GM23338 (cell line): ENCODE data around the gene OR5A1. TPM values are rescaled to one million over a fixed set of nuclear protein-coding genes. Genes with fewer than 3 reads are reported as not detected.

Source experiments
- ATAC-seq: fragments of 200-7000 bp; cut with Tn5 transposase; 3 replicates; pipeline ENCODE4 v1.9.1; 2020
- DNase-seq: peaks from one replicate; pipeline ENCODE4 v3.0.0-alpha.2; 2015; ENCODE audit warnings: low spot score
- H2AFZ ChIP-seq: fragments of 200-600 bp; sonication (generic); 2 replicates; pipeline ENCODE4 v1.8.0; 2016; ENCODE audit warnings: antibody characterized with exemption, mild to moderate bottlenecking, moderate library complexity
- H3F3A ChIP-seq: fragments of 200-600 bp; sonication (generic); replicated peaks from 2 replicates; pipeline ENCODE4 v1.8.0; 2017; ENCODE audit warnings: antibody characterized with exemption, mixed run types, low read depth
- H3K27ac ChIP-seq: fragments of 200-600 bp; sonication (generic); 2 replicates; pipeline ENCODE4 v1.6.1; 2016; ENCODE audit warnings: low read depth
- H3K27me3 ChIP-seq: fragments of 200-600 bp; sonication (generic); 2 replicates; pipeline ENCODE4 v1.8.0; 2016; ENCODE audit warnings: mild to moderate bottlenecking, mixed run types, moderate library complexity; ENCODE audit not compliant: insufficient read depth
- H3K36me3 ChIP-seq: fragments of 200-600 bp; sonication (generic); 2 replicates; pipeline ENCODE4 v1.8.0; 2016; ENCODE audit warnings: mild to moderate bottlenecking; ENCODE audit not compliant: insufficient read depth
- H3K4me1 ChIP-seq: fragments of 200-600 bp; sonication (generic); 2 replicates; pipeline ENCODE4 v1.8.0; 2016; ENCODE audit warnings: mild to moderate bottlenecking, moderate library complexity; ENCODE audit not compliant: insufficient read depth
- H3K4me2 ChIP-seq: fragments of 200-600 bp; sonication (generic); 2 replicates; pipeline ENCODE4 v1.7.1; 2017; ENCODE audit warnings: mixed run types
- H3K4me3 ChIP-seq: fragments of 200-600 bp; sonication (generic); 2 replicates; pipeline ENCODE4 v1.6.1; 2016; ENCODE audit warnings: mixed run types
- H3K79me2 ChIP-seq: fragments of 200-600 bp; sonication (generic); replicated peaks from 2 replicates; pipeline ENCODE4 v1.8.0; 2017; ENCODE audit warnings: mild to moderate bottlenecking; ENCODE audit not compliant: insufficient read depth
- H3K9me2 ChIP-seq: fragments of 200-600 bp; sonication (generic); 2 replicates; pipeline ENCODE4 v1.8.0; 2017; ENCODE audit not compliant: insufficient read depth
- H4K20me1 ChIP-seq: fragments of 200-600 bp; sonication (generic); replicated peaks from 2 replicates; pipeline ENCODE4 v1.8.0; 2017; ENCODE audit warnings: mild to moderate bottlenecking; ENCODE audit not compliant: insufficient read depth
- H3K27ac Mint-ChIP-seq: 2 replicates; pipeline ENCODE4 v1.8.0; 2020; ENCODE audit warnings: inconsistent platforms, mild to moderate bottlenecking, moderate library complexity, mixed read lengths
- H3K27me3 Mint-ChIP-seq: 3 replicates; pipeline ENCODE4 v1.8.0; 2022; ENCODE audit warnings: low read depth, mild to moderate bottlenecking, moderate library complexity, mixed read lengths, inconsistent platforms; ENCODE audit not compliant: insufficient read depth, poor library complexity
- H3K36me3 Mint-ChIP-seq: 3 replicates; pipeline ENCODE4 v1.8.0; 2021; ENCODE audit warnings: low read depth, mild to moderate bottlenecking, inconsistent platforms, moderate library complexity, mixed read lengths
- H3K4me1 Mint-ChIP-seq: 3 replicates; pipeline ENCODE4 v1.8.0; 2020; ENCODE audit warnings: mild to moderate bottlenecking, inconsistent platforms, mixed read lengths
- H3K4me3 Mint-ChIP-seq: 3 replicates; pipeline ENCODE4 v1.8.0; 2021; ENCODE audit warnings: moderate library complexity, mild to moderate bottlenecking, inconsistent platforms, mixed read lengths
- H3K9me3 Mint-ChIP-seq: 3 replicates; pipeline ENCODE4 v1.8.0; 2020; ENCODE audit warnings: moderate library complexity, mild to moderate bottlenecking, inconsistent platforms, mixed read lengths
- CREB1 ChIP-seq: fragments of 250-450 bp; sonication (Bioruptor Pico); IDR thresholded peaks from 2 replicates; pipeline ENCODE4 v1.5.0; 2020; ENCODE audit warnings: low read depth, mild to moderate bottlenecking, moderate library complexity
- EZH2 ChIP-seq: fragments of 200-600 bp; sonication (generic); IDR thresholded peaks from one replicate; pipeline ENCODE4 v1.8.0; 2017; ENCODE audit warnings: antibody characterized with exemption, mild to moderate bottlenecking, low read depth; ENCODE audit not compliant: unreplicated experiment
- EZH2phosphoT487 ChIP-seq: fragments of 200-600 bp; sonication (generic); IDR thresholded peaks from one replicate; pipeline ENCODE4 v1.8.1; 2018; ENCODE audit warnings: antibody characterized with exemption; ENCODE audit not compliant: unreplicated experiment
- JUNB ChIP-seq: IDR thresholded peaks from one replicate; pipeline ENCODE4 v1.6.1; 2016; ENCODE audit warnings: antibody characterized with exemption; ENCODE audit not compliant: unreplicated experiment
- NANOG ChIP-seq: IDR thresholded peaks from 2 replicates; pipeline ENCODE4 v1.6.1; 2016; ENCODE audit warnings: antibody characterized with exemption, borderline replicate concordance
- POLR2AphosphoS5 ChIP-seq: IDR thresholded peaks from 2 replicates; pipeline ENCODE4 v1.6.1; 2016; ENCODE audit warnings: antibody characterized with exemption, low read depth
- STAT1 ChIP-seq: IDR thresholded peaks from one replicate; pipeline ENCODE4 v1.6.1; 2016; ENCODE audit warnings: antibody characterized with exemption; ENCODE audit not compliant: unreplicated experiment
- ZNF114 ChIP-seq: fragments of 250-450 bp; sonication (Bioruptor Pico); IDR thresholded peaks from 2 replicates; pipeline ENCODE4 v1.5.0; 2020; ENCODE audit warnings: mild to moderate bottlenecking, moderate library complexity
- ZNF331 ChIP-seq: fragments of 250-450 bp; sonication (Bioruptor Pico); IDR thresholded peaks from 2 replicates; pipeline ENCODE4 v1.5.0; 2020; ENCODE audit warnings: low read depth, mild to moderate bottlenecking, moderate library complexity
- polyA plus RNA-seq: library from polyadenylated mRNA; unstranded; fragments of >200 nt; fragmentation: Nextera tagmentation; extraction: Ambion mirVana; gene quantifications from 2 replicates; pipeline ENCODE4 v1.2.1, GENCODE V29; 2016
- total RNA-seq: library from RNA; depleted of rRNA; stranded (reverse); fragments of >200 nt; shearing (Covaris generic); gene quantifications from 2 replicates; pipeline ENCODE4 v1.2.3, GENCODE V29; 2014
- TF ChIP-seq, protein P1 (sequence below), 2 experiments: fragments of 200-600 bp in 1 of 2; sonication (generic) in 1 of 2; conservative IDR thresholded peaks; 2 replicates each; pipeline versions ENCODE4 v1.5.1 to v1.6.1; 2016 to 2017; ENCODE audit warnings: antibody characterized with exemption in 2 of 2, low read depth in 2 of 2, mild to moderate bottlenecking in 2 of 2, moderate library complexity in 1 of 2
- TF ChIP-seq, protein P2 (sequence below): IDR thresholded peaks from one replicate; pipeline ENCODE4 v1.6.1; 2018; ENCODE audit warnings: antibody characterized with exemption; ENCODE audit not compliant: unreplicated experiment
- TF ChIP-seq, protein P3 (sequence below): fragments of 250-450 bp; sonication (Bioruptor Pico); IDR thresholded peaks from 2 replicates; pipeline ENCODE4 v1.5.0; 2020; ENCODE audit warnings: mild to moderate bottlenecking, moderate library complexity
- TF ChIP-seq, protein P4 (sequence below): IDR thresholded peaks from 2 replicates; pipeline ENCODE4 v1.6.1; 2016; ENCODE audit warnings: antibody characterized with exemption

The OR5A1 gene
- total and polyA plus RNA-seq, 2 experiments from 2014 or later: 0.03 TPM; not detected in 1

DNA sequence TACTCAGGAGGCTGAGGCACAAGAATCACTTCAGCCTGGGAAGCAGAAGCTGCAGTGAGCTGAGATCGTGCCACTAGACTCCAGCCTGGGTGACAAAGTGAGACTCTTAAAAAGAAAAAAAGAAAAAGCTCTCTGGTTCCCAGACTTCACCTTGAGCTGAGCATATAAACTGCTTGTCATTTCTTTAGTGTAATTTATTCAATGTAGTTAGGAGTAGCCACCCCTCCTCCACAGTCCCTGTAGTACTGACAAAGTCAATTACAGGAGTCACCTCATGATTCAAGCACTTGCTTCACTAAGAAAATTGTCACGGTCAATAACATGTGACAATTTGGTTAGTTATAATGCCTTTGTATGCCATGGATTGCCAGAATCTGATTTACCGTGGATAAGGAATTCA is 44.1 kb downstream of the OR5A1 start:
- Histone ChIP-seq H3K36me3 (no peaks in the 10 kb centered on the region), H3K4me1 (no peaks in the 10 kb centered on the region), H3K4me2 (no peak overlapping the region), H3K27me3 (no peaks in the 10 kb centered on the region), H3K4me3 (no peak overlapping the region), H3F3A (no peaks in the 10 kb centered on the region), H2AFZ (no peak overlapping the region), H3K27ac (no peak overlapping the region), H4K20me1 (no peaks in the 10 kb centered on the region), H3K79me2 (no peaks in the 10 kb centered on the region), H3K9me2 (no peaks in the 10 kb centered on the region)
- no peak overlapping the region for H3K4me3 Mint-ChIP-seq
- no peaks in the 10 kb centered on the region for H3K9me3 Mint-ChIP-seq
- ATAC-seq (no peak), DNase-seq (no peak)
- H3K27me3 Mint-ChIP-seq: peaks cover 1% of the 10 kb centered on the region
- no peak overlapping the region for H3K27ac Mint-ChIP-seq
- H3K4me1 Mint-ChIP-seq: no peaks in the 10 kb centered on the region
- TF ChIP-seq POLR2AphosphoS5 (no peak), ZNF114 (CRISPR knock-in tag) (no peak), EZH2 (no peak), CREB1 (CRISPR knock-in tag) (no peak), EZH2phosphoT487 (no peak), STAT1 (no peak), NANOG (no peak), JUNB (no peak), ZNF331 (no peak)
- TF ChIP-seq, protein P1, sequence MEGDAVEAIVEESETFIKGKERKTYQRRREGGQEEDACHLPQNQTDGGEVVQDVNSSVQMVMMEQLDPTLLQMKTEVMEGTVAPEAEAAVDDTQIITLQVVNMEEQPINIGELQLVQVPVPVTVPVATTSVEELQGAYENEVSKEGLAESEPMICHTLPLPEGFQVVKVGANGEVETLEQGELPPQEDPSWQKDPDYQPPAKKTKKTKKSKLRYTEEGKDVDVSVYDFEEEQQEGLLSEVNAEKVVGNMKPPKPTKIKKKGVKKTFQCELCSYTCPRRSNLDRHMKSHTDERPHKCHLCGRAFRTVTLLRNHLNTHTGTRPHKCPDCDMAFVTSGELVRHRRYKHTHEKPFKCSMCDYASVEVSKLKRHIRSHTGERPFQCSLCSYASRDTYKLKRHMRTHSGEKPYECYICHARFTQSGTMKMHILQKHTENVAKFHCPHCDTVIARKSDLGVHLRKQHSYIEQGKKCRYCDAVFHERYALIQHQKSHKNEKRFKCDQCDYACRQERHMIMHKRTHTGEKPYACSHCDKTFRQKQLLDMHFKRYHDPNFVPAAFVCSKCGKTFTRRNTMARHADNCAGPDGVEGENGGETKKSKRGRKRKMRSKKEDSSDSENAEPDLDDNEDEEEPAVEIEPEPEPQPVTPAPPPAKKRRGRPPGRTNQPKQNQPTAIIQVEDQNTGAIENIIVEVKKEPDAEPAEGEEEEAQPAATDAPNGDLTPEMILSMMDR (conservative IDR thresholded peaks at IDR 0.05; ENCODE audit: low read depth in 2 of 2): no peak
- TF ChIP-seq, protein P2, sequence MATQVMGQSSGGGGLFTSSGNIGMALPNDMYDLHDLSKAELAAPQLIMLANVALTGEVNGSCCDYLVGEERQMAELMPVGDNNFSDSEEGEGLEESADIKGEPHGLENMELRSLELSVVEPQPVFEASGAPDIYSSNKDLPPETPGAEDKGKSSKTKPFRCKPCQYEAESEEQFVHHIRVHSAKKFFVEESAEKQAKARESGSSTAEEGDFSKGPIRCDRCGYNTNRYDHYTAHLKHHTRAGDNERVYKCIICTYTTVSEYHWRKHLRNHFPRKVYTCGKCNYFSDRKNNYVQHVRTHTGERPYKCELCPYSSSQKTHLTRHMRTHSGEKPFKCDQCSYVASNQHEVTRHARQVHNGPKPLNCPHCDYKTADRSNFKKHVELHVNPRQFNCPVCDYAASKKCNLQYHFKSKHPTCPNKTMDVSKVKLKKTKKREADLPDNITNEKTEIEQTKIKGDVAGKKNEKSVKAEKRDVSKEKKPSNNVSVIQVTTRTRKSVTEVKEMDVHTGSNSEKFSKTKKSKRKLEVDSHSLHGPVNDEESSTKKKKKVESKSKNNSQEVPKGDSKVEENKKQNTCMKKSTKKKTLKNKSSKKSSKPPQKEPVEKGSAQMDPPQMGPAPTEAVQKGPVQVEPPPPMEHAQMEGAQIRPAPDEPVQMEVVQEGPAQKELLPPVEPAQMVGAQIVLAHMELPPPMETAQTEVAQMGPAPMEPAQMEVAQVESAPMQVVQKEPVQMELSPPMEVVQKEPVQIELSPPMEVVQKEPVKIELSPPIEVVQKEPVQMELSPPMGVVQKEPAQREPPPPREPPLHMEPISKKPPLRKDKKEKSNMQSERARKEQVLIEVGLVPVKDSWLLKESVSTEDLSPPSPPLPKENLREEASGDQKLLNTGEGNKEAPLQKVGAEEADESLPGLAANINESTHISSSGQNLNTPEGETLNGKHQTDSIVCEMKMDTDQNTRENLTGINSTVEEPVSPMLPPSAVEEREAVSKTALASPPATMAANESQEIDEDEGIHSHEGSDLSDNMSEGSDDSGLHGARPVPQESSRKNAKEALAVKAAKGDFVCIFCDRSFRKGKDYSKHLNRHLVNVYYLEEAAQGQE: no peak
- TF ChIP-seq, protein P3, sequence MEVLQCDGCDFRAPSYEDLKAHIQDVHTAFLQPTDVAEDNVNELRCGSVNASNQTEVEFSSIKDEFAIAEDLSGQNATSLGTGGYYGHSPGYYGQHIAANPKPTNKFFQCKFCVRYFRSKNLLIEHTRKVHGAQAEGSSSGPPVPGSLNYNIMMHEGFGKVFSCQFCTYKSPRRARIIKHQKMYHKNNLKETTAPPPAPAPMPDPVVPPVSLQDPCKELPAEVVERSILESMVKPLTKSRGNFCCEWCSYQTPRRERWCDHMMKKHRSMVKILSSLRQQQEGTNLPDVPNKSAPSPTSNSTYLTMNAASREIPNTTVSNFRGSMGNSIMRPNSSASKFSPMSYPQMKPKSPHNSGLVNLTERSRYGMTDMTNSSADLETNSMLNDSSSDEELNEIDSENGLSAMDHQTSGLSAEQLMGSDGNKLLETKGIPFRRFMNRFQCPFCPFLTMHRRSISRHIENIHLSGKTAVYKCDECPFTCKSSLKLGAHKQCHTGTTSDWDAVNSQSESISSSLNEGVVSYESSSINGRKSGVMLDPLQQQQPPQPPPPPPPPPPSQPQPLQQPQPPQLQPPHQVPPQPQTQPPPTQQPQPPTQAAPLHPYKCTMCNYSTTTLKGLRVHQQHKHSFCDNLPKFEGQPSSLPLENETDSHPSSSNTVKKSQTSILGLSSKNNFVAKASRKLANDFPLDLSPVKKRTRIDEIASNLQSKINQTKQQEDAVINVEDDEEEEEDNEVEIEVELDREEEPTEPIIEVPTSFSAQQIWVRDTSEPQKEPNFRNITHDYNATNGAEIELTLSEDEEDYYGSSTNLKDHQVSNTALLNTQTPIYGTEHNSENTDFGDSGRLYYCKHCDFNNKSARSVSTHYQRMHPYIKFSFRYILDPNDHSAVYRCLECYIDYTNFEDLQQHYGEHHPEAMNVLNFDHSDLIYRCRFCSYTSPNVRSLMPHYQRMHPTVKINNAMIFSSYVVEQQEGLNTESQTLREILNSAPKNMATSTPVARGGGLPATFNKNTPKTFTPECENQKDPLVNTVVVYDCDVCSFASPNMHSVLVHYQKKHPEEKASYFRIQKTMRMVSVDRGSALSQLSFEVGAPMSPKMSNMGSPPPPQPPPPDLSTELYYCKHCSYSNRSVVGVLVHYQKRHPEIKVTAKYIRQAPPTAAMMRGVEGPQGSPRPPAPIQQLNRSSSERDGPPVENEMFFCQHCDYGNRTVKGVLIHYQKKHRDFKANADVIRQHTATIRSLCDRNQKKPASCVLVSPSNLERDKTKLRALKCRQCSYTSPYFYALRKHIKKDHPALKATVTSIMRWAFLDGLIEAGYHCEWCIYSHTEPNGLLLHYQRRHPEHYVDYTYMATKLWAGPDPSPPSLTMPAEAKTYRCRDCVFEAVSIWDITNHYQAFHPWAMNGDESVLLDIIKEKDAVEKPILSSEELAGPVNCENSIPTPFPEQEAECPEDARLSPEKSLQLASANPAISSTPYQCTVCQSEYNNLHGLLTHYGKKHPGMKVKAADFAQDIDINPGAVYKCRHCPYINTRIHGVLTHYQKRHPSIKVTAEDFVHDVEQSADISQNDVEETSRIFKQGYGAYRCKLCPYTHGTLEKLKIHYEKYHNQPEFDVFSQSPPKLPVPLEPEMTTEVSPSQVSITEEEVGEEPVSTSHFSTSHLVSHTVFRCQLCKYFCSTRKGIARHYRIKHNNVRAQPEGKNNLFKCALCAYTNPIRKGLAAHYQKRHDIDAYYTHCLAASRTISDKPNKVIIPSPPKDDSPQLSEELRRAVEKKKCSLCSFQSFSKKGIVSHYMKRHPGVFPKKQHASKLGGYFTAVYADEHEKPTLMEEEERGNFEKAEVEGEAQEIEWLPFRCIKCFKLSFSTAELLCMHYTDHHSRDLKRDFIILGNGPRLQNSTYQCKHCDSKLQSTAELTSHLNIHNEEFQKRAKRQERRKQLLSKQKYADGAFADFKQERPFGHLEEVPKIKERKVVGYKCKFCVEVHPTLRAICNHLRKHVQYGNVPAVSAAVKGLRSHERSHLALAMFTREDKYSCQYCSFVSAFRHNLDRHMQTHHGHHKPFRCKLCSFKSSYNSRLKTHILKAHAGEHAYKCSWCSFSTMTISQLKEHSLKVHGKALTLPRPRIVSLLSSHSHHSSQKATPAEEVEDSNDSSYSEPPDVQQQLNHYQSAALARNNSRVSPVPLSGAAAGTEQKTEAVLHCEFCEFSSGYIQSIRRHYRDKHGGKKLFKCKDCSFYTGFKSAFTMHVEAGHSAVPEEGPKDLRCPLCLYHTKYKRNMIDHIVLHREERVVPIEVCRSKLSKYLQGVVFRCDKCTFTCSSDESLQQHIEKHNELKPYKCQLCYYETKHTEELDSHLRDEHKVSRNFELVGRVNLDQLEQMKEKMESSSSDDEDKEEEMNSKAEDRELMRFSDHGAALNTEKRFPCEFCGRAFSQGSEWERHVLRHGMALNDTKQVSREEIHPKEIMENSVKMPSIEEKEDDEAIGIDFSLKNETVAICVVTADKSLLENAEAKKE (CRISPR knock-in tag): no peak
- TF ChIP-seq, protein P4, sequence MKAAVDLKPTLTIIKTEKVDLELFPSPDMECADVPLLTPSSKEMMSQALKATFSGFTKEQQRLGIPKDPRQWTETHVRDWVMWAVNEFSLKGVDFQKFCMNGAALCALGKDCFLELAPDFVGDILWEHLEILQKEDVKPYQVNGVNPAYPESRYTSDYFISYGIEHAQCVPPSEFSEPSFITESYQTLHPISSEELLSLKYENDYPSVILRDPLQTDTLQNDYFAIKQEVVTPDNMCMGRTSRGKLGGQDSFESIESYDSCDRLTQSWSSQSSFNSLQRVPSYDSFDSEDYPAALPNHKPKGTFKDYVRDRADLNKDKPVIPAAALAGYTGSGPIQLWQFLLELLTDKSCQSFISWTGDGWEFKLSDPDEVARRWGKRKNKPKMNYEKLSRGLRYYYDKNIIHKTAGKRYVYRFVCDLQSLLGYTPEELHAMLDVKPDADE: no peak
- no peaks in the 10 kb centered on the region for H3K36me3 Mint-ChIP-seq
